DND-41 (cell line): ENCODE measurements around the gene CFAP77.

Experiments used
- EZH2 ChIP-seq: IDR thresholded peaks from 3 replicates; pipeline ENCODE4 v1.6.1; 2012; ENCODE audit warnings: borderline replicate concordance, low read depth, mild to moderate bottlenecking, moderate library complexity, low read length, inconsistent platforms; ENCODE audit not compliant: severe bottlenecking
- TF ChIP-seq, protein P1 (sequence below): IDR thresholded peaks from 2 replicates; pipeline ENCODE4 v1.5.1; 2012; ENCODE audit warnings: borderline replicate concordance, low read length, moderate library complexity, mild to moderate bottlenecking; ENCODE audit not compliant: poor library complexity, severe bottlenecking; ENCODE audit errors: extremely low read depth

DNA sequence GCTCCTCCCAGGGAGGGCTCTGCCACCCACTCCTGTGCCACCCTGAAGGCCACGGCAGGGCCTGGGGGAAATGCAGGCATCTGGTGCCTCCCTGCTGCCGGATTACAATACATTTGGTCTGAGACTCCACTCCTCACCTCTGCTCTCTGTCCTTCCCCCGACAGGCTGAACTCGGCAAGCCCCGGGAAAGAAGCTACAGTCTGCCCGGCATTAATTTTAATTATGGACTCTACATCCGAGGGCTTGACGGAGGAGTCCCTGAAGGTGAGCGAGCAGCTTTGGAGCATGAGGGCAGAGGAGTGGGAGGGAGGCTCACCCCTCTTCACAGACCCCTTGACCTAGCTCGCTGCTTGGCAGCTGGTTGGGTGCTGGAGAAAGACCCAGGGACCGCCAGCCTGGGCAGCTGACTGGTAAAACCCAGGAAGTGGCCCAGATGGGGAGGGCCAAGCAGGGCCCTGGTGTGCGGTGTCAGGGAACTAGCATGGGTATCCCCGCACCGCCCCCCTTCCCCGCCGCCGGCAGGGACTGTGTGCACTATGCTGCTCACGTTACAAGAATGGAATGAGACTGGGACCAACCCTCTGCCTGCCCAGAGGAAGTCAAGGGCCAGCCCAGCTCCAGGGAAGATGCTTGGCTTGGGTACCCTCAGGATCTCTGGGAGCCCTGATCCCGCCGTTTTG lies 88.7 kb downstream of the CFAP77 start:
- TF ChIP-seq, protein P1, sequence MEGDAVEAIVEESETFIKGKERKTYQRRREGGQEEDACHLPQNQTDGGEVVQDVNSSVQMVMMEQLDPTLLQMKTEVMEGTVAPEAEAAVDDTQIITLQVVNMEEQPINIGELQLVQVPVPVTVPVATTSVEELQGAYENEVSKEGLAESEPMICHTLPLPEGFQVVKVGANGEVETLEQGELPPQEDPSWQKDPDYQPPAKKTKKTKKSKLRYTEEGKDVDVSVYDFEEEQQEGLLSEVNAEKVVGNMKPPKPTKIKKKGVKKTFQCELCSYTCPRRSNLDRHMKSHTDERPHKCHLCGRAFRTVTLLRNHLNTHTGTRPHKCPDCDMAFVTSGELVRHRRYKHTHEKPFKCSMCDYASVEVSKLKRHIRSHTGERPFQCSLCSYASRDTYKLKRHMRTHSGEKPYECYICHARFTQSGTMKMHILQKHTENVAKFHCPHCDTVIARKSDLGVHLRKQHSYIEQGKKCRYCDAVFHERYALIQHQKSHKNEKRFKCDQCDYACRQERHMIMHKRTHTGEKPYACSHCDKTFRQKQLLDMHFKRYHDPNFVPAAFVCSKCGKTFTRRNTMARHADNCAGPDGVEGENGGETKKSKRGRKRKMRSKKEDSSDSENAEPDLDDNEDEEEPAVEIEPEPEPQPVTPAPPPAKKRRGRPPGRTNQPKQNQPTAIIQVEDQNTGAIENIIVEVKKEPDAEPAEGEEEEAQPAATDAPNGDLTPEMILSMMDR = no peak
- no peak for TF ChIP-seq EZH2
